Mesothelial cell of epicardium (in vitro differentiated cells): ENCODE results near the gene AMBP. TPM values are rescaled to one million over a fixed set of nuclear protein-coding genes. Genes with fewer than 3 reads are reported as not detected.

Experiments used
- DNase-seq, 2 experiments: peaks; one replicate each; pipeline ENCODE4 v3.0.0; 2021; ENCODE audit warnings: low spot score in 2 of 2; ENCODE audit not compliant: unreplicated experiment in 2 of 2
- H3K27ac Mint-ChIP-seq: 2 replicates; pipeline ENCODE4 v1.8.0; 2021; ENCODE audit warnings: mixed read lengths
- H3K27me3 Mint-ChIP-seq: 2 replicates; pipeline ENCODE4 v1.8.0; 2021; ENCODE audit warnings: low read depth, mixed read lengths
- H3K36me3 Mint-ChIP-seq: 2 replicates; pipeline ENCODE4 v1.8.0; 2021; ENCODE audit warnings: mixed read lengths
- H3K4me1 Mint-ChIP-seq: 2 replicates; pipeline ENCODE4 v1.8.0; 2021; ENCODE audit warnings: mixed read lengths
- H3K4me3 Mint-ChIP-seq: 2 replicates; pipeline ENCODE4 v1.8.0; 2021; ENCODE audit warnings: mild to moderate bottlenecking, moderate library complexity, mixed read lengths
- H3K9me3 Mint-ChIP-seq: 2 replicates; pipeline ENCODE4 v1.8.0; 2021; ENCODE audit warnings: mixed read lengths
- total RNA-seq: library from RNA; stranded (reverse); gene quantifications from 3 replicates; pipeline ENCODE4 v1.2.1, GENCODE V29; 2021
- TF ChIP-seq, protein P1 (sequence below): fragments of 200-600 bp; sonication (generic); IDR thresholded peaks from one replicate; pipeline ENCODE4 v1.5.0; 2021; ENCODE audit warnings: antibody characterized with exemption; ENCODE audit not compliant: unreplicated experiment

Gene AMBP
- total RNA-seq, 1 donor from 2014 or later: 0.22 TPM

DNA sequence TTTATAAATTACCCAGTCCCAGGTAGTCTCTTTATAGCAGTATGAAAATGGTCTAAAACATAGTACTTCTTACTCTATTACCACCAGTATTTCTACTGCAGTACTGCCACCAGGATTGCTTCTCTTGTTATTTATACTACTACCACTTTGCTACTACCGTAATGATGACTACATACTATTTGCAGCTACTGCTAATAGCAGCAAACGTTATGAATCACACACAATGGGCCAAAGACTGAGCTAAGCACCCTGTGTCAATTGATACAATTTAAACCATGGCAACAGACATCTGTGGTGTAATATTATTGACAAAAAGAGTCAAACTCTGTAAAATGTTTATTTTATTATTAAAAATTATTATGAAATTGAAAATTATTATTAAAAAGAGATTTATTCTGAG is 36.3 kb upstream of the AMBP start:
- H3K27me3 Mint-ChIP-seq: peaks cover 10% of the 10 kb centered on the region
- no peak overlapping the region for H3K4me3 Mint-ChIP-seq
- no peaks in the 10 kb centered on the region for H3K9me3 Mint-ChIP-seq
- no peak overlapping the region for H3K27ac Mint-ChIP-seq
- DNase-seq: no peak
- no peaks in the 10 kb centered on the region for H3K36me3 Mint-ChIP-seq
- TF ChIP-seq, protein P1, sequence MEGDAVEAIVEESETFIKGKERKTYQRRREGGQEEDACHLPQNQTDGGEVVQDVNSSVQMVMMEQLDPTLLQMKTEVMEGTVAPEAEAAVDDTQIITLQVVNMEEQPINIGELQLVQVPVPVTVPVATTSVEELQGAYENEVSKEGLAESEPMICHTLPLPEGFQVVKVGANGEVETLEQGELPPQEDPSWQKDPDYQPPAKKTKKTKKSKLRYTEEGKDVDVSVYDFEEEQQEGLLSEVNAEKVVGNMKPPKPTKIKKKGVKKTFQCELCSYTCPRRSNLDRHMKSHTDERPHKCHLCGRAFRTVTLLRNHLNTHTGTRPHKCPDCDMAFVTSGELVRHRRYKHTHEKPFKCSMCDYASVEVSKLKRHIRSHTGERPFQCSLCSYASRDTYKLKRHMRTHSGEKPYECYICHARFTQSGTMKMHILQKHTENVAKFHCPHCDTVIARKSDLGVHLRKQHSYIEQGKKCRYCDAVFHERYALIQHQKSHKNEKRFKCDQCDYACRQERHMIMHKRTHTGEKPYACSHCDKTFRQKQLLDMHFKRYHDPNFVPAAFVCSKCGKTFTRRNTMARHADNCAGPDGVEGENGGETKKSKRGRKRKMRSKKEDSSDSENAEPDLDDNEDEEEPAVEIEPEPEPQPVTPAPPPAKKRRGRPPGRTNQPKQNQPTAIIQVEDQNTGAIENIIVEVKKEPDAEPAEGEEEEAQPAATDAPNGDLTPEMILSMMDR: no peak
- H3K4me1 Mint-ChIP-seq: peaks cover 12% of the 10 kb centered on the region

DNA sequence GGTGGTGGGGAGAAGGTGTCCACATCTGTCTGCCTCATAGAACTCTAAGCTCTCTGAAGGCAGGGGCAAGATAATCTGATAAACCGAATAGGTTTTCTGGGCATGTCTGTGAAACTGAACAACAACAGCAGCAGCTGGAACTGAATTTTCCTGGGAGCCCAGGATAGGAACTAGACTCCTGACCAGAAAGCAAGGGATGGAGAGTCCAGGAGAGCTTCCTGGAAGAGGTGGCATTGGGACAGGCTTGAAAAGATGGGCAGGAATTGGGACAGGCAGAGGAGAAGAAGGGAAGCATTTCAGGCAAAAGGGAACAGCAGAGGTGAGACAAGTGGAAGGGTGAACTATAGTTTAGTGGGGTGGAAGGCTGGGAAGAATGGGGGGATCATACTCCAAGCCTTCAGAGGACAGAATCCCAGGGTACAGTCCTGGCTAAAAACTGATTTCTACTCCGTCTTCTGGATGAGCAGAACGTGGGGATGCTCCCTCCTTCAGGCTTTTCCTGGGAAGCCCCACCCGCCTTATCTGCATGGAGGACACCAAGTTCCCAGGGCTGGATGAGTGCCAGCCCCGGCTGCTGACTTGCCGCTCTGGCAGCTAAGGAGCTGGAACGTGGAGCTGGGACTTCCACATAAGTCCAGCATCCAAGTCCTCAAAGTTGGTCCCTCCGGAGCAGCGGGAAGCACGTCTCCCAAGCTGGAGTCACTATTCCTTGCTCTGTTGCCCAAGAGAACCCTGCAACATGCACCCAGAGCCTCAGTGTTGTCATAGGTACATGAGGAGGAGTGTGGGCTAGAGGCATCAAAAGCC is 34.9 kb upstream of the AMBP start:
- TF ChIP-seq, protein P1: no peak
- Mint-ChIP-seq H3K4me3 (no peak overlapping the region), H3K9me3 (no peaks in the 10 kb centered on the region), H3K27me3 (peaks cover 10% of the 10 kb centered on the region), H3K27ac (no peak overlapping the region), H3K36me3 (no peaks in the 10 kb centered on the region), H3K4me1 (peaks cover 9% of the 10 kb centered on the region)
- DNase-seq: peak in 1 of 2 experiments; percentile 54

DNA sequence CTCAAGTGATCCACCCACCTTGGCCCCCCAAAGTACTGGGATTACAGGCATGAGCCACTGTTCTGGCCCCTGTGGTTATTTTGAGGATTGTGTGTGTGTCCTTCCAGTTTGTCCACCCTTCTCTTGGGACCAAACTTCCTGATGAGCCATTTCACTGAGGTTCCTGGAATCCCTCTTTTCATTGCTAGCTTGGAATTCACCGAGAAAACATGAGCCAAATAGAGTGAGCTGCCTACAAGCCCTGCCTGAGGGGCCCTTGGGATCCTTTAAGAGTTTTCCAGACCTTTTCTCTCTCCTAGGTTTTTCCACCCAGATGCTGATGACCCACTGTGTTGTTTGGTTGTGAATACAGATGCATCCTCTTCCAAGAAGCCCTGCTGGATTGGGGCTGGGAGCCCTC is 34.2 kb upstream of the AMBP start:
- no peak for DNase-seq
- Mint-ChIP-seq H3K36me3 (no peaks in the 10 kb centered on the region), H3K27me3 (peaks cover 10% of the 10 kb centered on the region), H3K4me1 (peaks cover 9% of the 10 kb centered on the region), H3K27ac (no peak overlapping the region), H3K4me3 (no peak overlapping the region), H3K9me3 (no peaks in the 10 kb centered on the region)
- TF ChIP-seq, protein P1: no peak

DNA sequence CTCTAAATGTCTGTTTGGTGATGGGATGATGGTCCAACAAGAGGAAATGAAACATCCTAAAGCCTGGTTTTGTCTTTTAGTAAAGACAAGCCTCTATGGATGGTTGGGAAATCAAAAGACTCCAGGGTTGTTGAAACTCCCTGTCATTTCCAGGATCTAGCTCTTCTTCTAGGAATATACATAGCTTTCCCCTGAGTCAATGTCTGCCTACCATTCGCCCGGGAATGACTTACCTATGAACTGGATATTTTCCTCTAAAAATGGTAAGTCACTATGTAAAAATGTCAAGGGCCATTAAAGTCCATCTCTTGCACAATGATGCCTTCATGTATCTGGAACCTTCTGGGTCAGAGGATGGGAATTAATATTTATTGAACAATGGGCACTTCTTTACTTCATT is 32.1 kb upstream of the AMBP start:
- Mint-ChIP-seq H3K9me3 (no peaks in the 10 kb centered on the region), H3K4me1 (peaks cover 9% of the 10 kb centered on the region), H3K36me3 (no peaks in the 10 kb centered on the region), H3K4me3 (no peak overlapping the region), H3K27ac (no peak overlapping the region), H3K27me3 (peaks cover 18% of the 10 kb centered on the region)
- no peak for DNase-seq
- TF ChIP-seq, protein P1: no peak

DNA sequence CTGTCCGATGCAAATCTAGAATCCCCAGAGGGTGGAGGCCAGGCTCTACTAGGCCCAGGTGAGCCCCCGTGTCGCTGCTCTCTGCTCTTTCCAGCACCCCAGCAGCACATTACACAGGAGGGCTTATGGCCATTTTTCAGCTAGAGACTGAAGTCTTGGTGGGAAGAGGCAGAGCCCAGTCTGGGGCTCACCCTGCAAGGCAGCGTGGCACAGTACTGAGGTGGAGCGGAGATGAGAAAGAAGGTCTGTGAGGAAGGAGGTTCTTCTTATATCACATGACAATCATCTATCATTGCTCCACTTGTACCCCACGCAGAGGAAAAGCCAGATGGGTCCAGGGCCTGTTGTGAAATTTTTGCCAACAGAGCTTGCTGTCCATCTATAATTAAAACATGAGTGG is 31.0 kb upstream of the AMBP start:
- DNase-seq: no peak
- TF ChIP-seq, protein P1: no peak
- H3K4me3 Mint-ChIP-seq: no peak overlapping the region
- H3K4me1 Mint-ChIP-seq: peaks cover 9% of the 10 kb centered on the region
- H3K27me3 Mint-ChIP-seq: peaks cover 27% of the 10 kb centered on the region
- H3K36me3 Mint-ChIP-seq: no peaks in the 10 kb centered on the region
- no peaks in the 10 kb centered on the region for H3K9me3 Mint-ChIP-seq
- no peak overlapping the region for H3K27ac Mint-ChIP-seq
